HEK293 (cell line): ENCODE results near the gene HP1BP3.
"Not testable (repeated sequence)": the region's sequence is repeated elsewhere in the genome, so short reads cannot be mapped to it uniquely, and the experiment has no call there.

Experiments
- CTCF ChIA-PET: fragments of 350-600 bp; formaldehyde crosslinking; extraction: SDS; loops from one replicate; lab custom pipeline; 2021; ENCODE audit warnings: antibody characterized with exemption; lab: Yijun Ruan, JAX
- POLR2A ChIA-PET: fragments of 300-600 bp; formaldehyde crosslinking; extraction: SDS; loops from one replicate; lab custom pipeline; 2020; ENCODE audit warnings: antibody characterized with exemption, inconsistent platforms; lab: Yijun Ruan, JAX
- H3K27ac ChIP-seq: fragments of 200-500 bp; sonication (Bioruptor generic); 2 replicates; pipeline ENCODE4 v1.5.1; 2014; ENCODE audit warnings: low read depth, low read length, control low read depth, inconsistent platforms; ENCODE audit errors: extremely low read depth
- H3K36me3 ChIP-seq, 2 experiments: fragments of 200-500 bp in 1 of 2; sonication (Bioruptor generic) in 1 of 2; 1 replicate in 1 of 2; 2 replicates in 1 of 2; pipeline ENCODE4 v1.5.1; 2014 to 2017; ENCODE audit warnings: inconsistent platforms in 2 of 2, low read length in 2 of 2; ENCODE audit not compliant: control insufficient read depth in 2 of 2, insufficient read depth in 1 of 2
- H3K4me1 ChIP-seq: fragments of 200-500 bp; sonication (Bioruptor generic); 2 replicates; pipeline ENCODE4 v1.5.1; 2014; ENCODE audit warnings: mild to moderate bottlenecking, low read length, inconsistent platforms; ENCODE audit not compliant: control insufficient read depth, insufficient read depth
- H3K4me3 ChIP-seq: 2 replicates; pipeline ENCODE4 v1.5.1; 2011; ENCODE audit warnings: low read depth, mild to moderate bottlenecking, control low read depth, low read length, moderate library complexity
- H3K9me3 ChIP-seq: fragments of 200-500 bp; sonication (Bioruptor generic); 2 replicates; pipeline ENCODE4 v1.5.1; 2014; ENCODE audit warnings: low read depth, low read length, inconsistent platforms; ENCODE audit not compliant: control insufficient read depth, insufficient read depth
- HOXA7 ChIP-seq: sonication (generic); formaldehyde crosslinking; IDR thresholded peaks from 2 replicates; pipeline ENCODE4 v1.8.1; 2022; ENCODE audit warnings: missing genetic modification reagents, borderline replicate concordance
- MEIS1 ChIP-seq: sonication (generic); formaldehyde crosslinking; IDR thresholded peaks from 2 replicates; pipeline ENCODE4 v1.8.1; 2022; ENCODE audit warnings: missing genetic modification reagents, mild to moderate bottlenecking, borderline replicate concordance
- SALL2 ChIP-seq: fragments of 450-650 bp; formaldehyde crosslinking; IDR thresholded peaks from 2 replicates; pipeline ENCODE4 v1.5.0; 2017; ENCODE audit warnings: missing biosample characterization, mild to moderate bottlenecking, missing genetic modification characterization, borderline replicate concordance
- SCRT2 ChIP-seq: fragments of 450-650 bp; formaldehyde crosslinking; IDR thresholded peaks from 2 replicates; pipeline ENCODE4 v1.5.1; 2016; ENCODE audit warnings: missing biosample characterization, missing genetic modification characterization
- YY1 ChIP-seq: fragments of 450-650 bp; formaldehyde crosslinking; IDR thresholded peaks from 2 replicates; pipeline ENCODE4 v1.5.1; 2018; ENCODE audit warnings: missing biosample characterization, missing genetic modification characterization
- YY2 ChIP-seq: fragments of 450-650 bp; formaldehyde crosslinking; IDR thresholded peaks from 2 replicates; pipeline ENCODE4 v1.5.1; 2016; ENCODE audit warnings: missing biosample characterization, missing genetic modification characterization
- ZBTB21 ChIP-seq: fragments of 450-650 bp; formaldehyde crosslinking; IDR thresholded peaks from 2 replicates; pipeline ENCODE4 v1.5.1; 2017; ENCODE audit warnings: missing biosample characterization, missing genetic modification characterization
- ZEB2 ChIP-seq: fragments of 450-650 bp; formaldehyde crosslinking; IDR thresholded peaks from 2 replicates; pipeline ENCODE4 v1.5.1; 2016; ENCODE audit warnings: missing biosample characterization, missing genetic modification characterization
- ZNF146 ChIP-seq: fragments of 450-650 bp; formaldehyde crosslinking; IDR thresholded peaks from 2 replicates; pipeline ENCODE4 v1.5.1; 2016; ENCODE audit warnings: missing biosample characterization, missing genetic modification characterization
- ZNF2 ChIP-seq: fragments of 450-650 bp; formaldehyde crosslinking; IDR thresholded peaks from 2 replicates; pipeline ENCODE4 v1.5.1; 2016; ENCODE audit warnings: missing biosample characterization, missing genetic modification characterization
- ZNF202 ChIP-seq: fragments of 450-650 bp; formaldehyde crosslinking; IDR thresholded peaks from 2 replicates; pipeline ENCODE4 v1.5.1; 2016; ENCODE audit warnings: missing biosample characterization, missing genetic modification characterization, borderline replicate concordance
- ZNF24 ChIP-seq: fragments of 450-650 bp; formaldehyde crosslinking; IDR thresholded peaks from 2 replicates; pipeline ENCODE4 v1.5.1; 2016; ENCODE audit warnings: missing biosample characterization, missing genetic modification characterization
- ZNF335 ChIP-seq: fragments of 450-650 bp; formaldehyde crosslinking; conservative IDR thresholded peaks from 2 replicates; pipeline ENCODE4 v1.5.1; 2016; ENCODE audit warnings: missing biosample characterization, missing genetic modification characterization
- ZNF350 ChIP-seq: fragments of 450-650 bp; formaldehyde crosslinking; IDR thresholded peaks from 2 replicates; pipeline ENCODE4 v1.5.0; 2017; ENCODE audit warnings: missing biosample characterization, mild to moderate bottlenecking, missing genetic modification characterization
- ZNF433 ChIP-seq: fragments of 450-650 bp; formaldehyde crosslinking; IDR thresholded peaks from 2 replicates; pipeline ENCODE4 v1.5.1; 2016; ENCODE audit warnings: missing biosample characterization, missing genetic modification characterization, low read depth
- ZNF473 ChIP-seq: fragments of 450-650 bp; formaldehyde crosslinking; IDR thresholded peaks from 2 replicates; pipeline ENCODE4 v1.5.1; 2017; ENCODE audit warnings: missing biosample characterization, missing genetic modification characterization
- ZNF548 ChIP-seq: fragments of 450-650 bp; formaldehyde crosslinking; IDR thresholded peaks from 2 replicates; pipeline ENCODE4 v1.5.1; 2016; ENCODE audit warnings: missing biosample characterization, missing genetic modification characterization
- ZNF560 ChIP-seq: fragments of 450-650 bp; formaldehyde crosslinking; IDR thresholded peaks from 2 replicates; pipeline ENCODE4 v1.5.1; 2017; ENCODE audit warnings: missing biosample characterization, missing genetic modification characterization, borderline replicate concordance
- ZNF792 ChIP-seq: fragments of 450-650 bp; formaldehyde crosslinking; IDR thresholded peaks from 2 replicates; pipeline ENCODE4 v1.5.1; 2016; ENCODE audit warnings: missing biosample characterization, missing genetic modification characterization
- ZNF843 ChIP-seq: fragments of 450-650 bp; formaldehyde crosslinking; IDR thresholded peaks from 2 replicates; pipeline ENCODE4 v1.5.1; 2016; ENCODE audit warnings: missing biosample characterization, missing genetic modification characterization
- ZSCAN30 ChIP-seq: fragments of 450-650 bp; IDR thresholded peaks from 2 replicates; pipeline ENCODE4 v1.5.1; 2018; ENCODE audit warnings: missing biosample characterization, mild to moderate bottlenecking, missing genetic modification characterization, moderate library complexity
- ZXDB ChIP-seq: fragments of 450-650 bp; formaldehyde crosslinking; IDR thresholded peaks from 2 replicates; pipeline ENCODE4 v1.5.1; 2016; ENCODE audit warnings: missing biosample characterization, missing genetic modification characterization
- TF ChIP-seq, protein P1 (sequence below): fragments of 450-650 bp; formaldehyde crosslinking; IDR thresholded peaks from 2 replicates; pipeline ENCODE4 v1.5.1; 2016; ENCODE audit warnings: missing biosample characterization, missing genetic modification characterization, low read depth
- TF ChIP-seq, protein P2 (sequence below): fragments of 450-650 bp; formaldehyde crosslinking; IDR thresholded peaks from 2 replicates; pipeline ENCODE4 v1.5.1; 2016; ENCODE audit warnings: missing biosample characterization, missing genetic modification characterization
- TF ChIP-seq, protein P3 (sequence below): fragments of 450-650 bp; formaldehyde crosslinking; IDR thresholded peaks from 2 replicates; pipeline ENCODE4 v1.5.1; 2016; ENCODE audit warnings: missing biosample characterization, missing genetic modification characterization

HP1BP3 gene

DNA sequence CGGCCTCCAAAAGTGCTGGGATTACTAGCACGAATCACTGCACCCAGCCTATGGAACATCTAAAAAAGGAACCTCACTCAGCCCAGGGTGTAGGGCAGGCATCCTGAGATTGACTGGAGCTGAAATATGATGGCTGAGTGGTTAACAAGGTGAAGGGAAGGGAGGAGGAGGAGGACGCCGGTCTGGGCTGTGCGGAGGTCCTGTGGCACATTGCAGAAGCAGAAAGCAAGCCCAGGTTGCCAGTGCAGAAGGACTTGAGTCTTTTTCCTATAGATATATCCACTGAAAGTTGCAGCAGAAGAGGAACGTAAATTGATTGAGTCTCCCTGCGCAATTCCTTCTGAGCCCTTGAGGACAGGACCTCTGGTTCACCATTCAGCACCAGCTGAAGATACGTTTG lies 67.8 kb downstream of the HP1BP3 start:
- H3K9me3 ChIP-seq = no peaks in the 10 kb centered on the region
- H3K36me3 ChIP-seq = no peaks in the 10 kb centered on the region
- no peaks in the 10 kb centered on the region for H3K4me1 ChIP-seq
- POLR2A ChIA-PET = no interaction called here
- no peak for TF ChIP-seq ZNF548 (tag by site-specific recombination)
- TF ChIP-seq YY1 (tag by site-specific recombination) = no peak
- TF ChIP-seq YY2 = no peak
- no peak for TF ChIP-seq ZNF843
- no peak for TF ChIP-seq ZNF202 (tag by site-specific recombination)
- no peak for TF ChIP-seq ZNF350 (tag by site-specific recombination)
- TF ChIP-seq HOXA7 = no peak
- no peak for TF ChIP-seq SALL2 (tag by site-specific recombination)
- TF ChIP-seq ZNF792 (tag by site-specific recombination) = no peak
- TF ChIP-seq ZNF146 (tag by site-specific recombination) = no peak
- CTCF ChIA-PET = no interaction called here
- no peak overlapping the region for H3K4me3 ChIP-seq
- no peak overlapping the region for H3K27ac ChIP-seq

DNA sequence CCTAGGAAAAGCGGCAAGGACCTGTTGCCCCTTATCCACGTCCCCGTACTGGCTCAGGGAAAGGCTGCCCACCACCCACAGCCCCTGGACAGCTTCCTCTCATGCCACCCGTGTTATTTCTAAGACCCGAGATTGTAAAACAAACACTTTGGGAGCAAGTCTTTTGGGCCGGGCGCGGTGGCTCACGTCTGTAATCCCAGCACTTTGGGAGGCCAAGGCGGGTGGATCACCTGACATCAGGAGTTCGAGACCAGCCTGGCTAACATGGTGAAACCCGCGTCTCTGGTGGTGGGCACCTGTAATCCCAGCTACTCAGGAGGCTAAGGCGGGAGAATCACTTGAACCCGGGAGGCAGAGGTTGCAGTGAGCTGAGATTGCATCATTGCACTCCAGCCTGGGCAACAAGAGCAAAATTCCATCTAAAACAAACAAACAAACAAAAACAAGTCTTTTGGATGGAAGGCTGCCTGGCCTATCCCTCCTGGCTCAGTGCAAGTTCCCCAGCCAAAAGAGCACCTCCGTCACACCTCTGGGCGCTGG lies 68.7 kb downstream of the HP1BP3 start:
- TF ChIP-seq ZNF335 = peak; percentile 47
- TF ChIP-seq ZBTB21 (tag by site-specific recombination) = 0 out of 2 replicates have a peak, but pooled peaks have one; percentile 4
- peak; percentile 86; the same call in 1 of the 2 replicates for TF ChIP-seq SCRT2
- H3K36me3 ChIP-seq, H3K4me1 ChIP-seq, H3K27ac ChIP-seq, H3K9me3 ChIP-seq, H3K4me3 ChIP-seq: not testable (repeated sequence)
- ChIA-PET CTCF (interaction anchor here (1.0 to 1.3 kb wide), 2 partner anchors 22 to 85 kb away, joined by 3 to 4 read pairs; partner anchors contain the start of gene PINK1), POLR2A (interaction anchor here (0.8 to 1.6 kb wide), 3 partner anchors 13 to 68 kb away, joined by 4 to 7 read pairs (median 6); partner anchors contain the start of genes DDOST and SH2D5)

DNA sequence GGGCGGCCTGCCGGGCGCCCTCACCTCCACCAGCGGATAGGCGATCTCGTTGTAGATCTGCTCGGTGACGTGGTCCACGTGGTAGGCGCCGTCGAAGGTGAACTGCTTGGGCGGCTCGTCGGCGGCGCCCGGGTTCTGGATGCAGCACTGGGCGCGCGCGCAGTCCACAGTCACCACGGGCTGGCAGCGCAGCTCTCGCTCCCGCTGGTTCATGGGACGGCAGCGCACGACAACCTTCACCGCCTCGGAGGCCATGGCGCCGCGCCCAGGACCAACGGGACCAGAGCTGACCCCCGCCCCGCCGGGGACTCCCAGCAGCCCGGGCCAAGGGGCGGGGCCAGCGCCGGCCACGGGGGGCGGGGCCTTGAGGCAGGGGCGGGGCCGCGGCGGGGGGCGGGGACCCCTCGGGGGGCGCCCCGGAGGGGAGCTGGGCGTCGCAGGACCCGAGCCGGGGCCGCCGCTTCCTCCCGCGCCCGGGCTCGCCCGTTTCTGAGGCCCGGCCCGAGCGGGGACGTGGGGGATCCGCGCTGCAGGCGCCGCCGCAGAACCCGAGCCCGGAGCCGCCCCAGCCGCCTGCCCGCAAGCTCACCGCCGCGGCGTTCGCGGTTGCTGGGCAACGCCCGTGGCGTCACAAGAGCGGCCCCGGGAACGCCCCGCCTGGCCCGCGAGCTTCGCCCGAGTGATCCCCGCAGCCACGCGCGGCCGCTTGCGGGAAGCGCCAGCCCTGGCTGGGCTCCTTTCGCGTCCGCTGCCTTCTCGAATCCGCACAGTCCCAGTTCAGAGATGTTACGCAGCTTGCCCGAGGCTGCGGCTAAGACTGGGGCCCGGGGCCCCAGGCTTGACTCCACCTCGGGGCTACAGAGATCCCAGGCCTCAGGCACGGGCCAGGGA lies 69.4 kb downstream of the HP1BP3 start, which contains the start of gene KIF17:
KIF17 (minus strand) TSS at position 556 of the 891 bp plus-strand sequence; CDS start at position 255, 301 bp downstream.
- Histone ChIP-seq H3K36me3 (no peaks in the 10 kb centered on the region), H3K9me3 (no peaks in the 10 kb centered on the region), H3K27ac (no peak within 1 kb of the TSS), H3K4me3 (peak within 1 kb of the TSS; percentile 42), H3K4me1 (no peaks in the 10 kb centered on the region)
- ChIA-PET CTCF (interaction anchor here (1.0 to 1.3 kb wide), 2 partner anchors 21 to 84 kb away, joined by 3 to 4 read pairs; partner anchors contain the start of gene PINK1), POLR2A (interaction anchor here (0.8 to 1.6 kb wide), 4 partner anchors 14 to 69 kb away, joined by 4 to 7 read pairs (median 6); partner anchors contain the start of genes DDOST and SH2D5)
- TF ChIP-seq, protein P1, sequence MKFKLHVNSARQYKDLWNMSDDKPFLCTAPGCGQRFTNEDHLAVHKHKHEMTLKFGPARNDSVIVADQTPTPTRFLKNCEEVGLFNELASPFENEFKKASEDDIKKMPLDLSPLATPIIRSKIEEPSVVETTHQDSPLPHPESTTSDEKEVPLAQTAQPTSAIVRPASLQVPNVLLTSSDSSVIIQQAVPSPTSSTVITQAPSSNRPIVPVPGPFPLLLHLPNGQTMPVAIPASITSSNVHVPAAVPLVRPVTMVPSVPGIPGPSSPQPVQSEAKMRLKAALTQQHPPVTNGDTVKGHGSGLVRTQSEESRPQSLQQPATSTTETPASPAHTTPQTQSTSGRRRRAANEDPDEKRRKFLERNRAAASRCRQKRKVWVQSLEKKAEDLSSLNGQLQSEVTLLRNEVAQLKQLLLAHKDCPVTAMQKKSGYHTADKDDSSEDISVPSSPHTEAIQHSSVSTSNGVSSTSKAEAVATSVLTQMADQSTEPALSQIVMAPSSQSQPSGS (tag by site-specific recombination) = no peak
- no peak for TF ChIP-seq ZNF548 (tag by site-specific recombination)
- TF ChIP-seq ZNF433 (tag by site-specific recombination) = no peak
- TF ChIP-seq ZXDB (tag by site-specific recombination) = no peak; the same call in 1 of the 2 replicates
- TF ChIP-seq ZNF2 (tag by site-specific recombination) = no peak
- TF ChIP-seq ZNF24 (tag by site-specific recombination) = no peak
- TF ChIP-seq ZSCAN30 = 0 out of 2 replicates have a peak, but pooled peaks have one; percentile 46
- TF ChIP-seq, protein P2, sequence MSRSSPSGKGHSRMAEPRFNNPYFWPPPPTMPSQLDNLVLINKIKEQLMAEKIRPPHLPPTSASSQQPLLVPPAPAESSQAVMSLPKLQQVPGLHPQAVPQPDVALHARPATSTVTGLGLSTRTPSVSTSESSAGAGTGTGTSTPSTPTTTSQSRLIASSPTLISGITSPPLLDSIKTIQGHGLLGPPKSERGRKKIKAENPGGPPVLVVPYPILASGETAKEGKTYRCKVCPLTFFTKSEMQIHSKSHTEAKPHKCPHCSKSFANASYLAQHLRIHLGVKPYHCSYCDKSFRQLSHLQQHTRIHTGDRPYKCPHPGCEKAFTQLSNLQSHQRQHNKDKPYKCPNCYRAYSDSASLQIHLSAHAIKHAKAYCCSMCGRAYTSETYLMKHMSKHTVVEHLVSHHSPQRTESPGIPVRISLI (tag by site-specific recombination) = no peak
- TF ChIP-seq ZEB2 = no peak
- TF ChIP-seq MEIS1 (CRISPR knock-in tag) = no peak
- no peak for TF ChIP-seq ZNF473 (tag by site-specific recombination)
- TF ChIP-seq, protein P3, sequence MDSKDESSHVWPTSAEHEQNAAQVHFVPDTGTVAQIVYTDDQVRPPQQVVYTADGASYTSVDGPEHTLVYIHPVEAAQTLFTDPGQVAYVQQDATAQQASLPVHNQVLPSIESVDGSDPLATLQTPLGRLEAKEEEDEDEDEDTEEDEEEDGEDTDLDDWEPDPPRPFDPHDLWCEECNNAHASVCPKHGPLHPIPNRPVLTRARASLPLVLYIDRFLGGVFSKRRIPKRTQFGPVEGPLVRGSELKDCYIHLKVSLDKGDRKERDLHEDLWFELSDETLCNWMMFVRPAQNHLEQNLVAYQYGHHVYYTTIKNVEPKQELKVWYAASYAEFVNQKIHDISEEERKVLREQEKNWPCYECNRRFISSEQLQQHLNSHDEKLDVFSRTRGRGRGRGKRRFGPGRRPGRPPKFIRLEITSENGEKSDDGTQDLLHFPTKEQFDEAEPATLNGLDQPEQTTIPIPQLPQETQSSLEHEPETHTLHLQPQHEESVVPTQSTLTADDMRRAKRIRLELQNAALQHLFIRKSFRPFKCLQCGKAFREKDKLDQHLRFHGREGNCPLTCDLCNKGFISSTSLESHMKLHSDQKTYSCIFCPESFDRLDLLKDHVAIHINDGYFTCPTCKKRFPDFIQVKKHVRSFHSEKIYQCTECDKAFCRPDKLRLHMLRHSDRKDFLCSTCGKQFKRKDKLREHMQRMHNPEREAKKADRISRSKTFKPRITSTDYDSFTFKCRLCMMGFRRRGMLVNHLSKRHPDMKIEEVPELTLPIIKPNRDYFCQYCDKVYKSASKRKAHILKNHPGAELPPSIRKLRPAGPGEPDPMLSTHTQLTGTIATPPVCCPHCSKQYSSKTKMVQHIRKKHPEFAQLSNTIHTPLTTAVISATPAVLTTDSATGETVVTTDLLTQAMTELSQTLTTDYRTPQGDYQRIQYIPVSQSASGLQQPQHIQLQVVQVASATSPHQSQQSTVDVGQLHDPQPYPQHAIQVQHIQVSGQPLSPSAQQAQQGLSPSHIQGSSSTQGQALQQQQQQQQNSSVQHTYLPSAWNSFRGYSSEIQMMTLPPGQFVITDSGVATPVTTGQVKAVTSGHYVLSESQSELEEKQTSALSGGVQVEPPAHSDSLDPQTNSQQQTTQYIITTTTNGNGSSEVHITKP = no peak
- TF ChIP-seq ZNF560 (tag by site-specific recombination) = no peak
